Stimulated activated CD4-positive, alpha-beta T cell treated with anti-CD3 and anti-CD28 coated beads, Interleukin-4, amount 100 ng/mL, for 24 hours (primary cell): ENCODE measurements around the gene WDR76.
"Not testable (repeated sequence)": the region's sequence is repeated elsewhere in the genome, so short reads cannot be mapped to it uniquely, and the experiment has no call there.

Experiments used
- DNase-seq: peaks from one replicate; pipeline ENCODE4 v3.0.0-alpha.2; 2020

The WDR76 gene

GRCh38 chr15:43824302-43825246 lies 2.2 kb upstream of the WDR76 start, which contains the start of gene MFAP1:
TSS of gene MFAP1 (minus strand) at chr15:43824690. CDS start at chr15:43824569, 121 bp downstream.
- peak; percentile 95 for DNase-seq

GRCh38 chr15:43825305-43825704 lies 1.5 kb upstream of the WDR76 start:
- DNase-seq = not testable (repeated sequence)

- DNase-seq = no peak
These were observed 734 bp upstream of the WDR76 start for GRCh38 chr15:43826029-43826507.

GRCh38 chr15:43828061-43828657 lies 1.4 kb downstream of the WDR76 start:
- peak; percentile 35 for DNase-seq

DNA sequence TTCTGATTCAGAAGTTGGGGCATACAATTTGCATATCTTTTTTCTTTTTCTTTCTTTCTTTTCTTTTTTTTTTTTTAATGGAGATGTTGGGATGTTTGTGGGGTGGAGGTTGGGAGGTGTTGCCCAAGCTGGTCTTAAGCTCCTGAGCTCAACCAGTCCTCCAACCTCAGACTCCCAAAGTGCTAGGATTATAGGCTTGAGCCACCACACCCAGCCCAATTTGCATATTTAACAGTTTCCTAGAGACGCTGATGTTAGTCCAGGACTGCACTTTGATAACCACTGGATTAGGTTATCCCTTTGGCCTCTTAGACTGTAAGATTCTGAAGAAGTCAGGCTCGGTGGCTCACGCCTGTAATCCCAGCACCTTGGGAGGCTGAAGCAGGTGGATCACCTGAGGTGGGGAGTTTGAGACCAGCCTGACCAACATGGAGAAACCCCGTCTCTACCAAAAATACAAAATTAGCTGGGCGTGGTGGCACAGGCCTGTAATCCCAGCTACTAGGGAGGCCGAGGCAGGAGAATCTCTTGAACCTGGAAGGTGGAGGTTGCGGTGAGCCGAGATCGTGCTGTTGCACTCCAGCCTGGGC lies 3.2 kb downstream of the WDR76 start:
- not testable (repeated sequence) for DNase-seq

DNA sequence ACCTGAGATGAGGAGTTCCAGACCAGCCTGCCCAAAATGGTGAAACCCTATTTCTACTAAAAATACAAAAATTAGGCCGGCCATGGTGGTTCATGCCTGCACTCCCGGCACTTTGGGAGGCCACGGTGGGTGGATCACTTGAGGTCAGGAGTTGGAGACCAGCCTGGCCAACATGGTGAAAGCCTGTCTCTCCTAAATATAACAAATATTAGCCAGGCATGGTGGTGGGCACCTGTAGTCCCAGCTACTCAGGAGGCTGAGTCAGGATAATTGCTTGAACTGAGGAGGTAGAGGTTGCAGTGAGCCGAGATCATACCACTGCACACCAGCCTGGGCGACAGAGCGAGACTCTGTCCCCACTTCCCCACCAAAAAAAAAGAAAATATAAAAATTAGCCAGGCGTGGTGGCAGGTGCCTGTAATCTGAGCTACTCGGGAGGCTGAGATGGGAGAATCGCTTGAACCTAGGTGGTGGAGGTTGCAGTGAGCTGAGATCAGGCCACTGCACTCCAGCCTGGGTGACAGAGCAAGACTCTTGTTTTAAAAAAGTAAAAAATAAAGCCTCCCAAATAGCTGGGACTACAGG lies 4.0 kb downstream of the WDR76 start:
- not testable (repeated sequence) for DNase-seq

- not testable (repeated sequence) for DNase-seq
These were observed 4.8 kb downstream of the WDR76 start for GRCh38 chr15:43831519-43832052.

DNA sequence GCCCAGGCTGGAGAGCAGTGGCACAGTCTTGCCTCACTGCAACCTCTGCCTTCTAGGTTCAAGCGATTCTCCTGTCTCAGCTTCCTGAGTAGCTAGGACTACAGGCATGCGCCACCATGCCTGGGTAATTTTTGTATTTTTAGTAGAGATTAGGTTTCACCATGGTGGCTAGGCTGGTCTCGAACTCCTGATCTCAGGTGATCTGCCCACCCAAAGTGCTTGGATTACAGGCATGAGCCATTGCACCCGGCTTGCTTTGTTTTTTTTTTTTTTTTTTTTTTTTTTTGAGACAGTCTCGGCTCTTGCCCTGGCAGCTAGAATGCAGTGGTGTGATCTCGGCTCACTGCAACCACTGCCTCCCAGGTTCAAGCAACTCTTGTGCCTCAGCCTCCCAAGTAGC lies 5.7 kb downstream of the WDR76 start:
- not testable (repeated sequence) for DNase-seq

- DNase-seq = no peak
These were observed 18.6 kb downstream of the WDR76 start for GRCh38 chr15:43845421-43845820.

- DNase-seq = no peak
These were observed 24.4 kb downstream of the WDR76 start for GRCh38 chr15:43851251-43851650.

DNA sequence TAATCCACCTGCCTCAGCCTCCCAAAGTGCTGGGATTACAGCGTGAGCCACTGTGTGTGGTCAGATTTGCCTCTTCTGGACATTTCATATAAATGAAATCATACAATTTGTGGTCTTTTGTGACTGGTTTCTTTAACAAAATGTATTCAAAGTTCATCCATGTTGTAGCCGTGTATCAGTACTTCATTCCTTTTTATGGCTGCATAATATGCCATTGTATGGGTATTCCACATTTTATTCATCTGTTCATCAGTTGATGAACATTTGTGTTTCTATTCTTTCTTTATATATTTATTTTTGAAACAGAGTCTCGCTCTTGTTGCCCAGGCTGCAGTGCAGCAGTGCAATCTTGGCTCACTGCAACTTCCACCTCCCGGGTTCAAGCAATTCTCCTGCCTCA lies 25.8 kb downstream of the WDR76 start:
- DNase-seq = no peak

GRCh38 chr15:43854801-43855200 lies 28.0 kb downstream of the WDR76 start:
- DNase-seq = no peak

DNA sequence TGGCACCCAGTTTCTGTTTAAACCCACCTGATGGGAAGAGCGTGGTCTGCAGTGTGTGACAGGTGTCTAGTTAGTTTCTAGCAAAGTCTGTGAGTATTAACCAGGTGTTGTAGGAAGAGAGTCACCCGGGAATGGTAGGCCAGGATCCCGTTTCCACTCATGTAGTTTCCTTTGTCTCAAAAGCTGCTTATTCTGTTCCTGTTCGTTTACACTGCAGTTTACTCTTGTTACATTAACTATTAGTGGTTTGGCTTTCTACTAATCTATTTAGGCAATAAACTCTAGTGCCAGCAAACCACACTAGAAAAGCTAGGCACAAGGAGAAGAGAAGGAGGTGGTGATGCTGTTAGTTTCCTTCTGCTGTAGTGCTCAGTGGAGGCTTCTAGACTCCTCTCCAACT lies 32.7 kb downstream of the WDR76 start:
- DNase-seq = no peak

DNA sequence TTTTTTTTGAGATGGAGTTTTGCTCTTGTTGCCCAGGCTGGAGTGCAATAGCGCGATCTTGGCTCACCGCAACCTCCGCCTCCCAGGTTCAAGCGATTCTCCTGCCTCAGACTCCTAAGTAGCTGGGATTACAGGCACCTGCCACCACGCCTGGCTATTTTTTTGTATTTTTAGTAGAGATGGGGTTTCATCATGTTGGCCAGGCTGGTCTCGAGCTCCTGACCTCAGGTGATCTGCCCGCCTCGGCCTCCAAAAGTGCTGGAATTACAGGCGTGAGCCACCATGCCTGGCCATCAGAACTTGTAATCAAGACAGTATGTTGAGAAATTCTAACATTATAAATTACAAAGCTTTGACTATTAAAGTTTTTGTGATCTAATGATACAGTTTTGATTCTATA lies 39.8 kb downstream of the WDR76 start:
- DNase-seq = not testable (repeated sequence)

- DNase-seq = no peak
These were observed 40.3 kb downstream of the WDR76 start for GRCh38 chr15:43867096-43867495.

- DNase-seq = no peak
These were observed 41.6 kb downstream of the WDR76 start for GRCh38 chr15:43868406-43868805.

DNA sequence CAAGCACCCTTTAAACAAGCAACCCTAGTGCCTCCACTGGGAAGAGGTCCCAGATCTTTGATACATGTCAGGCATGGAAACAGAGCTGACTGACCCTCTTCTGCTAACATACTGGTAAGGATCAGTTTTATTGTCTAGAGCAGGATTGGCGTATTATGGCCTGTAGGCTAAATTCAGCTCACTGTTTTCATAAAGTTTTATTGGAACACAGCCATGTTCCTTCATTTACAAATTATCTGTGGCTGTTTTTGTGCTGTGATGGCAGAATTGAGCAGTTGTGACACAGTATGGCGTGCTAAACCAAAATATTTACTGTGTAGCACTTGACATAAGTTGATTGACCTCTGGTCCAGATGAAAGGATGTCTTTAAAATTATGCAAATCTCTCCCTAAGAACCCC lies 45.0 kb downstream of the WDR76 start:
- no peak for DNase-seq

- peak; percentile 12 for DNase-seq
These were observed 45.7 kb downstream of the WDR76 start for GRCh38 chr15:43872416-43873020.

DNA sequence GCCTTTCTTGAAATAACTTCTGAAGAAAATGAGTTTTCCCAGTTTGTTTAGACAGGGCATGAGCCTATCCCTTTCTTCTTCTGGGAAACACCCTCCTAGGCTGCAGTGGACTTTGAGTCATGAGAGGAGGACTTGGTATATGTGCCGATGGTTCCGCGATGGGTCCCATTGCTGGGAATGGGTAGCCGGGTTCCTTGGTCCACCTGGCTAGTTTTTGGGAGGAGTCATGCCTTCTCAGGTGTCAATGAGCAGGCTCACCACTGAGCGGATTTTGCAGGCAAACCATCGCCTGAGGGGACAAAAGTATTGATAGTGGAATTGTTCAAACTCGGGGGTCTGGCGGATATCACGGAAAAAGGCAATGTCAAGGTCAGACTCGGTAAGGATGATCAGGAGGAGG lies 46.8 kb downstream of the WDR76 start:
- DNase-seq = no peak

DNA sequence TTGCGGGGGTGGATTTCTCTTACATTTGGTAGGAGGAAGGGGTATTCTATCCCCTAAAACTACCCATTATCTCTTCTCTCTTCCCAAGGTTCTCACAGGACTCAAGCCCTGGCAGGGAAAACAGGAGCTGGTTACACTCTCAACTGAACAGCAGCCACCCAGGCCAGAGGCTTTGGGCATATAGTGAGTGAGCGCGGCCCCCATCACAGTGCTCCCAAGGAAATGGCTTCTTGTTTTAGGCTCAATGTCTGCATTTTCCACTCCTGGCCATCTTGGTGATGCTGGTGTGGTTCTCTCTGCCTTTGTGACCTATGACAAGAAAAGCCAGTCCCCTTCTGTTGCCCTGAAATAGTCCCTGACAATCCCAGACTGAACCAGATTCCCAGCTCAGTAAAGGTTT lies 50.1 kb downstream of the WDR76 start:
- DNase-seq = no peak

- no peak for DNase-seq
These were observed 50.6 kb downstream of the WDR76 start for GRCh38 chr15:43877371-43877770.

GRCh38 chr15:43878446-43878845 lies 51.6 kb downstream of the WDR76 start:
- DNase-seq = no peak
